Eye (tissue), 1 donor: ENCODE results near the gene RTKN2.

Experiments used
- DNase-seq: peaks from one replicate; pipeline ENCODE4 v3.0.0-alpha.2; 2015

RTKN2 gene

DNA sequence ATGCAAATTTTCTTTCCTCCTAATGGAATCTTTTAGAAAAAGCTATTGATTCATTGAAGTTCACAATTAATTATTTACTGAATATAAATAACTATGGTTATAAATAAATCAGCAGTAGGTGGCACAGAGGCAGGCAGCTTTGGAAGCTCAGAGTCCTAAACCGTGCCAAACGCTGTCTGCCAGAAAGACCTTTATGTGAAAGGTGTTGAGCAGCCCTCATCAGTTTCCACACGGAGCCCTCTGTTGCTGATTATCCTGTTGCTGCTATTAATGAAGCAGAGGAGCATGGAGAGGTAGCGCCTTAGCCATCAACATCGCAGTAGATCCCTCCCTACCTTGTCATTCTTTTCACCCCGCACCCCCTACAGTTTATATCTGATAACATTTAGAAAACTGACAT is 51.0 kb downstream of the RTKN2 start:
- no peak for DNase-seq

DNA sequence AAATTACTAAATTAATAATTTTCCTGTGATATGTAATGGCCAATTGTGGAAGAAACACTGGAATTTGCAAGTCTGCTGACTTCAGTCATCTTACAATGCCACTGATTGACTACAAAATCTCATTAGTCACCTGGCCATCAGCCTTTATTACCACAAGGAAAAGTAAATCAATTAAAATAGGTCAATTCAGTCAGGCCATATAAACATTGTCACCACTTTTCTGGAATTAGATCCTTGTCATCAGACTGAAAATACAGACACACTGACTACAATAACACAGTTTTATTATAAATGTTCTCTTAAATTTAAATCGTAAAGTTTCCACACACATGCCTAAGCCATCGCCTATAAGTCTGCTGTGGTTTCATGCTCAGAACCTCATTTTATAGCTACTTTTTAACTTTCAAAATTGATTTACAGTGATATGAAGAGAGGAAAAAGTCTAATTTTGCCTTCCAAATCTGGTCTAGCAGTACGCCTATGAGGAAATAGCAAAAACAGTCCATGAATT is 54.2 kb downstream of the RTKN2 start:
- no peak for DNase-seq

DNA sequence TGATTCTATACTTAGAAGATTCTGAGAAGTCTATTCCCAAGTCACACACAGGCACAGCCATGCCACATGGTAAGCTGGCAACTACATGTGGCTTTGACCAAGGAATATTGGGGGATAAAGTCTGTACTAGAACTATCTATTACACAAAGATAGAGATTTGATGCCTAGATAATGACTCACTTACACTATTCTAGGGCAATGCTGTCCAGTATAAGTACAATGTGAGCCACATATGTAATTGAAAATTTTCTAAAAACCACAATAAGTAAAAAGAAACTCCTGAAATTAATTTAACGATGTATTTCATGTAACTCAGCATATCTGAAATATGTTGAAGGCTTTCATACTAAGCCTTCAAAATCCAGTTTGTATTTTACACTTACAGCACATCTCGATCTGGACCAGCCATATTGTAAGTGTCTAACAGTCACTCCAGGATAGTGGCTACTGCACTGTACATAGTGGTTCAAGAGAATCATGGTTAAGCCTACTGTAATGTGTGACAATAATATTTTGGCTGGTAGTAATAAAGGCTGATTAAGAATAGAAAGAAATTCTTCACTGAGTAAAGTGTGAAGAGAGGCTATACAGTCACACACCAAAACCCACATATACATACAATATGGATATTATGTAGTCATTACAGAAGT is 62.8 kb downstream of the RTKN2 start:
- no peak for DNase-seq

DNA sequence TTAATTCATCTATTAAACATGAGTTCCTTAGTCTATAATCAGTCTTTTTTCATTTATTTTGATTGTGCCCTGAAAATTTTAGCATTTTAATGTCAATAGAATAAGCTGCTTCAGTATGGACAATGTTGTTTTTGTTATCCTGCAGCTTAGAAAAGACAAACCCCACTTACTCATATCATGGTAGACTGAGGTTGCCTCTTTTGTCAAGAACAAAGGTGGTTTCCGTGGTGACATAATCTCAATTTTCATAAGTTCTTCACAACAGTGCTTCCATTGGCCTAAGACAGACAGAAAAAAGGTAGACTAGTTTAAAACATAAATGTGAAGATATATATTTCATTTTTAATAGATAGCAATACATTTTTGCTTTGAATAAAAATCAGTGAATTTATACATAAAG is 69.1 kb downstream of the RTKN2 start:
- no peak for DNase-seq

DNA sequence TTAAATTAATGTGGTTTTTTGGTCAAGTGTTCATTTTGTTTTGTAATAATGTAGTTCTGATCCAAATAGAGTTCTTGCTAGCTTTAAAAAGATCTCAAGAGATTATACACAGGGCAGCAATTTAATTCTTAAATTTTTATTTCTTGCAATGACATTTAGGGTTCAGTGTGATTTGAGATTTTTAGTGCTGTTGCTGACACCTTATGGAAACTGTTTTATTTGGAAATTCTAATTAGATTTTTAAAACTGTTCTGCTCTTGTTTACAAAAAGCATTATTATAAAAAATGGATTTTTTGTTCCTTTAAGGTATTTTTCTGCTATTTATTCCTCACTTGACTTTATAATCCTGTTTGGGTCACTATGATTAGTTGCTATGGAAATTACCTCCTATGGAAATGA is 72.1 kb downstream of the RTKN2 start:
- DNase-seq = no peak

DNA sequence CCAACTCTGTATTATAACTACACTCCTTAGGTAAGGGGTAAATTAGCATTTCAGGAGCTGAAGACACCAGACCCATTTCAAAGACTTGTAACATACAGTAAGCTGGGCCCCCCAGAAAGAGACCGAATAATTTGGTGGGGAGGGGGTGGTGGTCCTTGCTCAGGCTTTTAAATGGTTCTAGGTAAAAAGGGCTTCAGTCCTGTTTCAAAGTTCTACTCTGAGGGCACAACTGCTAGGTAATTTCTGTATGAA is 73.0 kb downstream of the RTKN2 start:
- DNase-seq = no peak

DNA sequence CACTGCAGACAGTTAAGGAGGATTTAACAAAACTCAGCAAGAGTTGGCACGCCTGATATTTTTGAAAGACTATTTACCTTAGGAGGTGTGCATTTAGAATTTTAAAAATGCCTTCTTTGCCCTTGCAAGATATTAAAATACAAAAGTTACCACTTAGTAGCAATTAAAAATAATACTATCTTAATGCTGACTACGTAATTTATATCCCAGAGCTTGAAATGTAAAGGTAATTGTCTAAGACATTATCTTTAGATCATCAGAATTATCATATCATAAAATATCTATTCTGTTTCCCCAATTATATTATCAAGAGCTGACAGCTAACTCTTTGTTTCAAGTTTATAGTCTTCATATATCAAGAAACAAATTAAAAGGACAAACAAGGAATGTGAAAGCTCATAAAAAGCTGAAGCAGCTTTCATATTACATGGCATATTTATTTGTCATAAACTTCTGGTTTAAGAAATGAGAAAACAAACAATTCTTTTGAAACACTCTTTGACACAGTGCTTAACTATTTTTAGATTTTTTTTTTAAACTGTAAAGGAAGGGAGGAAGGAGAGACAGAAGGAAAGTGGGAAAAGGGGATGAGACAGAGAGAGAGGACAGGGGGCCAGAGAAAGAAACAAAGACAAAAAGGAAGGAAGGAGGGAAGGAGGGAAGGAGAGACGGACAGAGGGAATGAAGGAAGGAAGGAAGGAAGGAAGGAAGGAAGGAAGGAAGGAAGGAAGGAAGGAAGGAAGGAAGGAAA is 73.5 kb downstream of the RTKN2 start:
- DNase-seq = no peak

DNA sequence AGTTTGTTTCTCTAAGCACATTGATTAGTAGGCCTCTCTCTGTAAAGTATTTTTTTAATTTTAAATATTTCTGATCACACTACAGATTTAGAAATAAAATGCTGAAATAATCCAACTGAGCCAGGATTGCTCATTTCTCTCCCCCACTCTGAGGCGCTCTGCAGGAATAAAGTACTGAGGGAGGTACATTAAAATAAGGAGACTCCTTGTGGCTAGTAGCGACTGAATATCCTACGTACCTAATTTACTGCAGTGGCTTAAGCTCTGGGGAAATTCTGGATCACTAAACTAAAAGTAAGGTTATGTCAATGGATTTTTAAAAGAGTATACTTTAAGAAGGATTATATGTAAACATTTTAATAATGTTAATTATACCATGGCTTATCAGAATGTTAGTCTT is 75.2 kb downstream of the RTKN2 start:
- no peak for DNase-seq

DNA sequence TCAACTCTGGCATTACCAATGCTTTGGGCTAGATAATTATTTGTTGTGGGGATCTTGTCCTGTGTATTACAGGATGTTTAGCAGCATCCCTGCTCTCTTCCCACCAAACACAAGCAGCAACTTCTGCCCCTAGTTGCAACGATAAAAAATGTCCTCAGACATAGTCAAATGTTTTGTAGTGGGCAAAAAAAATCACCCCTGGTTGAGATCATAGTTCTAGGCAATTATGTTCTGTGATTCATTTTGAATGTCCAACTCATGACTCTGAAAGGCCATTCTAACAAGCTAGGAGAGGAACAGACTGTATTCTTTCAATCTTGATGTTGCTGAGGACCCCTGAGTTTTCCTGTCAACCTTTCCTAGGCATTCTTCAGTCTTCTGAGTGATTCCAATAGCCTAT is 79.5 kb downstream of the RTKN2 start:
- DNase-seq = no peak

DNA sequence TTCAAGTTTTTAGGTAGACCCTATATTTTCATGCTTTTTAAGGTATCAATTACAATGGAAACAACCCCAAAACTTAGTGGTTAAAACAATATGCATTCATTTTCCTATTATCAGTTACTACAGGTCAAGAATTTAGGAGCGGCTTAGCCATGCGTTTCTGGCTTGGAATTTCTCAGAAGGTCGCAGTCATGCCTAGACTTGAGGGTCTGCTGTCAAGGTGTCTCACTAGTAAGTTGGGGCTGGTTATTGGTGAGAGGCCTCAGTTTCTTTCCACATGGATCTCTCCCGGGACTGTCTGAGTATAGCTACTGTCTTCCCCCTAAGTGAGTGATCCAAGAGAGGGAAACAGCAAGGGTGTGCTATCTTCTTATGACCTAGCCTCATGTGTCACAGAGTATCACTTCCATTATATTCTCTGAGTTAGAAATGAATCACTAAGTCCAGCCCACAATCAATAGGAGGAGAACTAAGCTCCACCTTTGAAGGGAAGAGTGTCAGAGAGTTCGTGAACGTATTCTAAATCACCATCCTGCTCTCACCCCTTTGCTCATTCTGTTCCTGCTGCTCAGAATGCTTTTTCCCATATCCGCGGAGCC is 80.5 kb downstream of the RTKN2 start:
- no peak for DNase-seq

DNA sequence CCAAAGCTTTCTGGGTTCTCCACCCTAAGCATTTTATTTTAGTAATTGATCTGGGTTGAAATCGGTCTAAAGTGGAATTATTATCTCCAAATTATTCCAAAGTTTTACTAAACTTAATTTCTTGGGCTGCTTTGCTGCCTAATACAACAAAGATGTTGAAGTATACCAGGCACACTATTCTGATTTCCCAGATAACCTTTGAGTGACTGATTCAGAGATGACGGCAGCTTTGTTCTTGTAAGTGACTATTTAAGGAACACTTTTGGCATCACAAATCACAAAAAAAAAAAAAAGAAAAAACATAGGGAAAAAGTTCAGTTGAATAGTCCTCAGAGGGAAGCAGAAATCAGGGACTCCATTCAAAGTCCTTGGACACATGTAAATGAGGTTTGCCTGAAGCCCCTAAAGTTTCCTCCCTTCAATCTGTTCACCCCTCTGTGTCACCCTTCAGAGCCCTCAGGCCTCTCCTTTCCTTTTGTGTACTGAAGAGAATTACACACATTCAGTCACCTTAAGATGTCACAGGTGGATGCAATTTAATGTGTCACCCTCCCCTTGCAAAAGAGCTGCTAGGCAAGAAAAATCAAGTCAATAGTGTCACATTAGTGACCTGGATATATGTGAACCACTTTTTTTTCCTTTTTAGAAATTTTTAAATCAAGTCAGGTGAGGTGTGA is 81.5 kb downstream of the RTKN2 start:
- no peak for DNase-seq

DNA sequence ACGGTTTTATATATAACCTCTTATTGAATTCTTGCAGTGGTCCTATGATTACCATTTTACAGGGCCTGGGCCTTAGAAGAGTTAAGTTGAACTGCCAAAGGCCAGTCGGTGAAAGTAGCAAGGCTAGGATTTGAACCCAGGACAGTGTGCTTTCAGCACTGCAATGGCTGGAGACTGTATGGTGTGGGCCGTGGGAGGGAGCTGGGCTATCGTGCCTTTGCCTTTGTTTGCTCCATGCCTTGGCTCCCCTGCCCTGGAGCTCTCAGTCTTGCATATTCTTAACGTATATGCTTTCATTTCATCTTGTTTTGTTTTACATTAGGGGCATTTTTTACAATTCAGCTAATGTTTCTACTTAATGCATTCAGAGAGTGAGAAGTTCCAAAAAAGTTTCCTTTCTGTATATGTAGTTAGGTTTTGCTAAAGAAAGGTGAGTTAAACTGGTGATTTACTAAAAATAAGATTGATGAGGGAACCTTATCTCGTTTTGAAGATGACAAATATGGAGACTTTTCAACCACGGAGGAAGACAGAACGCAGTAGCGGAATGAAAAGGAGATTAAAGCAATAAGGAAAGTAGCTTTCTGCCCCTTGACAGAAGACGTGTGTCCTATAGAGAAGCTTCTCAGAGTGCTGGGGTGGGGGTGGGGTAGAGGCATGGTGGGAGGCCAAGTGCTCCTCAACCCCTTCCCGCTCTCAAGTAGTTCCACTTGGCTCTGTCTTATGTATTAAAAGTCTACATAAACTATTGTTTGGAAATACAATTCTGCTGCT is 82.5 kb downstream of the RTKN2 start:
- DNase-seq = no peak

DNA sequence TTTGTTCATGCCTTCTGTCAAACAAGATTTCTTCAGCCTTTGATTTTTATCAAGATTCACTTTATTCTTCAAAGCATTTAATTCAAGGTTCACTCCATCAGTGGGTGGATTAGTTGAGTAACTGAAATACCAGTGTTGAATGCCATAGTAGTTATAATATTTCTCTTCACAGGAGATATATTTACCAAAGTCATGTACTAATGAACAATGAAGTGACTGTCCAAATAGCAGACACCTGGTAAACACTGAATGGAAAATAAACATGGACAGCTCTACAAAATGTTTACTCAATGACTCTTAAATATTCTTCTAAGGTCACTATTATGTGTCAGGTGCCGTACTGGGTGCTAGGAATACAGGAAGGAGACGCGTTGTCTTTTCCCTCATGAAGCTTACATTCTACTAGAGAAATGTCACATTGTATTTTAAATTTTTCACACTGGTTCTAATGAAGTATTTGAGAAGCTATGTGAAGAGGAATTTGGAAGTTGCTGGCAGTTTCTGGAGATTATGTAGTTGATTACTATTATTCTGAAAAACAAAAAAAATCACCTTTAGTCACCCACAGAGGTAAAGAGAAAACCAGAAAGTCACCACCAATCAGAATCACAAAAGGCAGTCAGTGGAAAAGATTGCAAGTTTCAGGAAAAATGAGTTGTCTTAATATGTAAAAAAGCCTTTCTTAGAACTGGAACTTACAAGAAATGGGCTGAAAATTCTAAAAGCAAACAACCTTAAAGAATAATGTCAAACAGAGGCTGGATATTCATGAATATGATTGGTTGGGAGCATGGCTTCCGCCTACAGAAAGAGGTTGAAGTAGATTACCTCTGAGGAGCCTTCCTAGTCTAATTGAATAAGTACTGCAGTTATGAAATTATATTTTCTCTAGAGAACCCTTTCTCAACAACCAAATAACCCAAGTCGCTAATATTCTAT is 84.5 kb downstream of the RTKN2 start:
- DNase-seq = no peak

DNA sequence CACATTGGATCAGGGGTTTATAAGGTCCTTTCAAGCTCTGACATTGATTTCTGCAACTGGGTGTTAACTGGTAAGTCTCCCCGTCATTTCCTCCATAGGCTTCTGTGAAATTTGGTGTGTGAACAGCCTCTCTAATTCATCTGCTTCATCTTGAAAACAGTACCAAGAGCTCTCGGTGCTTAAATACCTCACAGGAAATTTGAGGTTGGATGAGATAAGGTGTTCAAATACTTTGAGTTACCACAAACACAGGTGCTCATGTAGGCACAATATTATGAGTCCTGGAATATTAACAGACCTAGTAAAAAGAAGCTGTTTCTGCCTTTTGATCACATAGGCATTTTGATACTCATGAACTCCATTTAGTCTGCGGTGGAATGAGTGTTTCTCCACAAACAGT is 85.2 kb downstream of the RTKN2 start:
- no peak for DNase-seq

DNA sequence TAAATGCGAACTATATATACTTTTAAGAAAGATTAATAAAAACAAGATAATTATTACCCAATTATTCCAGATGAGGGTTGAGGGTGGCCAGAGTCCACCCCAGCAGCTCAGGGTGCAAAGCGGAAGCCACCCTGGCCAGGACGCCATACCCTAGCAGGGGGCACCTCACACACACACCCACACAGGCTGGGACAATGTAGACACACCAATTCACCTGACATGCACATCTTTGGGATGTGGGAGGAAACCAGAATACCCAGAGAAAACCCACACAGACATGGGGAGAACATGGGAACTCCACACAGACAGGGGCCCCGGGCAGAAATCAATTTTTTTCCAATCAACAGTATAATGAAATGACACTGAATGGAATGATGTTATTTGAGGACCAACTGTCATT is 86.0 kb downstream of the RTKN2 start:
- DNase-seq = no peak

DNA sequence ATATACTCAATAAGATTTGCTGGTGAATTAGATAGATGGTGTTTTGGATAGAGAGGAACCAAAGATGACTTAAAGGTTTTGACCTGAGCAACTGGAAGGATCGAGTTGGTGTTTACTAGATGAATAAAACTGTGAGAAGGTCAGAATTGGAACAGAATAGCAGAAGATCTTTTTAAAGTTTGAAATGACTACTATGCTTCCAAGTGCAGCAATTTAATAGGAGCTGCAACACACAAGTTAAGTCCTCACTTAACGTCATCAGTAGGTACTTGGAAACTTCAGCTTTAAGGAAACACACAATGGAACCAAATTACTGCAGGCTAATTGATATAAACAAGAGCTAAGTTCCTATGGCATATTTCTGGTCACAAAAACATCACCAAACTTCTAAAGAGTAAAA is 86.5 kb downstream of the RTKN2 start:
- no peak for DNase-seq

DNA sequence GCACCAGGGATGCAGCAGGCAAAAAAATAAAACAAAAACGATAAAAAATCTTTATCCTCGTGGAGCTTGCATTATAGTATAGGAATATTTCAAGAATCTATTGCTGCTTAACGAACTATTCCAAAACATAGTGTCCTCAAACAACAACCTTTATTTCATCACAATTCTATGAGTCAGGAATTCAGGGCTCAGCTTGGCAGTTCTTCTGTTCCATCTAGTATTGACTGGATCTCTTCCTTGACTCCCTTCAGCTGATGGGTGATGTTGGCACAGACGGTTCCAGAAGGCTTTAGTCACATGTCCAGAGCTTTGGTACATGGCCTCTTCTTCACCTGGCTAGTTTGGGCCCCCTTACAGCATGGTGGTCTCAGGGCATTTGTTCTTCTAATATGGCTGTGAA is 88.0 kb downstream of the RTKN2 start:
- DNase-seq = no peak

DNA sequence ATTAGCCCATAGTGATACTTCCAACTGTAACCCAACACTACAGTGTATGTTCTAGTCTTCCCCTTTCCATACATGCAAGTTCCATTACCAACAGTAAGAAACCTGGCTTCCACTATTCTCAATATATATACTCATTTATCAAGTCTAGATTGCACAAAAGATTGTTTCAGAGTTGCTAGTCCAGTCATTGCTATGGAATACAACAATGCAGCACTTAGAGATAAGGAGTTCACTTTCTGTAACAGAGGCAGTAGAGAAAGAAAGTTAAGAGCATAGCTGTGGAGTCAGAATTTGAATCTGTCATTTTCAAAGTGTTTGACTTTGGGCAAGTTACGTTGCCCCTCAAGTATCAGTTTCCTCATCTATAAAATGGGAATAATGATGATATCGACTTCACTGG is 90.1 kb downstream of the RTKN2 start:
- DNase-seq = no peak

DNA sequence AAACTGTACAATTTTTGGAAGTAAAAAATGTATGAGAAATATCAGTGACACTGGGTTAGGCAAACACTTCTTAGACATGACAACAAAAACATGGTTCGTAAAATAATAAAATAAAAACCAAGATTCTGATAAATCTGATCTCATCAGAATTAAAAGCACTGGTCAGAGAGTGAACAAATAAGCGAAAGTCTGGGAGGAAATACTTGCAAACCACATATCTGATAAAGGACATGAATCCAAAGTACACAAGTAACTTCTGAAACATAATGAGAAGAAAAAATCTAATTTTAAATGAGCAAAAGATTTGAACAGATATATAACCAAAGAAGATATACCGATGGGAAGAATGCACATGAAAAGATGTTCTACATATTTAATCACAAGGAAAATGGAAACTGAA is 91.5 kb downstream of the RTKN2 start:
- DNase-seq = no peak

DNA sequence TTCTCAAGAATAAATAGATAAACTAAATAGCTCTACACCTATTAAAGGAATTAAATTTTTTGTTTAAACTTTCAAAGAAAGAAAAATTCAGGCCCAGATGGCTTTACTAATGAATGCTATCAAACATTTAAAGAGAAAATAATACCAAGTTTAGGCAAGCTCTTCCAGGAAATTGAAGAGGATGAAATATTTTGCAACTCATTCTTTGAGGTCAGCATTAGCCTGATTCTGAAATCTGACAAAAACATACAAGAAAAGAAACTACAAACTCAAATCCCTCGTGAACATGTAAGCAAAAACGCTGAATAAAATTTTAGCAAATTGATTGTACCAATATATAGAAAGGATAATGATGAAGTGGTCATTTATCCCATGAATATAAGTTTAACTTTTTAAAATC is 93.4 kb downstream of the RTKN2 start:
- no peak for DNase-seq

DNA sequence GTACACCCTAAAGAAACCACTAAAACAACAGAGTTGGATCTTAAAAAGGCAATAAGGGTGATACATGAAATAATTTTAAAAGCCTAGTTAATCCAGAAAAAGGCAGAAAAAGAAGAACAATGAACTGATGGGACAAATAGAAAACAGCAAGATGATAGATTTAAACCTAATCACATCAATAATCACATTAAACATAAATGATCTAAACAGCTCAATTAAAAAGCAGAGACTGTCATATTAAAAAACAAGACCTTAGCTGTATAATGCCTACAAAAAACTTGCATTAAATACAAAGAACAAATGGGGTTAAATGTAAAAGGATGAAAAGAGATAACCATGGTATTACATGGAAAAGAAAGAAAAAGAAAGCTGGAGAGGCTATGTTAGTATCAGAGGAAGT is 96.2 kb downstream of the RTKN2 start:
- DNase-seq = no peak

DNA sequence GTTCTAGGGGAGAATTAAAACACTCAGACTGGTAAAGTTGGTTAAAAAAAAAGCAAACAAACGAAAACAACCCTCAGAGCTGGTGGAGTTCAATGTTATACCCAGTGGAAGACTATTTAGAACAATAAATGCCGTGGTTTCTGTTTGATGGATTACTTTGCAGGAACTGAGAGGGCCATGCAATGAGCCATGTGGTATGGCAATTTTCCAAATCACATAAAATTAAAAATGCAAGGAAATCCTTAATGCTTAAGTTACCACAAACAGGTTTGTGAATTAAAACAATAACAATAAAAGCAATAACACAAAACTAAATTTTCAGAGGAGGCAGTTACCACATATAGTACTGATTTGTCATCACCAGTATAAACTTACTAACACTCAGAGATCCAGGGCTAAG is 96.9 kb downstream of the RTKN2 start:
- no peak for DNase-seq
